Activated CD4-positive, alpha-beta T cell treated with anti-CD3 and anti-CD28 coated beads, Interleukin-2, amount 50 U/mL, for 16 hours (primary cell): Measurements from ENCODE around the gene UBE3A.

Source experiments
- DNase-seq: peaks from one replicate; pipeline ENCODE4 v3.0.0-alpha.2; 2020

The UBE3A gene

GRCh38 chr15:25401501-25401900 is 37.3 kb downstream of the UBE3A start:
- DNase-seq, result no peak

GRCh38 chr15:25397100-25397499 is 41.7 kb downstream of the UBE3A start:
- no peak for DNase-seq

GRCh38 chr15:25394898-25395297 is 43.9 kb downstream of the UBE3A start:
- no peak for DNase-seq

GRCh38 chr15:25392806-25393205 is 46.0 kb downstream of the UBE3A start:
- no peak for DNase-seq

GRCh38 chr15:25391971-25392721 is 46.7 kb downstream of the UBE3A start:
- no peak for DNase-seq

GRCh38 chr15:25385986-25386385 is 52.8 kb downstream of the UBE3A start:
- no peak for DNase-seq

- no peak for DNase-seq
Measured at GRCh38 chr15:25381579-25381978, 57.2 kb downstream of the UBE3A start.

- DNase-seq, result peak; percentile 38
Measured at GRCh38 chr15:25378501-25378901, 60.3 kb downstream of the UBE3A start.

GRCh38 chr15:25375557-25375956 is 63.3 kb downstream of the UBE3A start:
- no peak for DNase-seq

- DNase-seq, result no peak
Measured at GRCh38 chr15:25374143-25374542, 64.7 kb downstream of the UBE3A start.

- DNase-seq, result no peak
Measured at GRCh38 chr15:25372298-25372697, 66.5 kb downstream of the UBE3A start.

- DNase-seq, result no peak
Measured at GRCh38 chr15:25368850-25369249, 70.0 kb downstream of the UBE3A start.

- no peak for DNase-seq
Measured at GRCh38 chr15:25366058-25366457, 72.8 kb downstream of the UBE3A start.

- no peak for DNase-seq
Measured at GRCh38 chr15:25362545-25362944, 76.3 kb downstream of the UBE3A start.

- DNase-seq, result no peak
Measured at GRCh38 chr15:25347707-25348106, 91.1 kb downstream of the UBE3A start.

GRCh38 chr15:25346371-25346770 is 92.5 kb downstream of the UBE3A start:
- no peak for DNase-seq

GRCh38 chr15:25345943-25346342 is 92.9 kb downstream of the UBE3A start:
- DNase-seq, result no peak

GRCh38 chr15:25342629-25343028 is 96.2 kb downstream of the UBE3A start:
- DNase-seq, result no peak

GRCh38 chr15:25339431-25339830 is 99.4 kb downstream of the UBE3A start:
- no peak for DNase-seq

- no peak for DNase-seq
Measured at GRCh38 chr15:25335279-25335678, 103.5 kb downstream of the UBE3A start.

- no peak for DNase-seq
Measured at GRCh38 chr15:25333049-25333448, 105.8 kb downstream of the UBE3A start.

GRCh38 chr15:25332306-25332705 is 106.5 kb downstream of the UBE3A start:
- no peak for DNase-seq

GRCh38 chr15:25331860-25332259 is 107.0 kb downstream of the UBE3A start:
- no peak for DNase-seq

- DNase-seq, result no peak
Measured at GRCh38 chr15:25331404-25331803, 107.4 kb downstream of the UBE3A start.

GRCh38 chr15:25329696-25330095 is 109.1 kb downstream of the UBE3A start:
- DNase-seq, result no peak
